Erythroblast (primary cell): Measurements from ENCODE around the gene TOP2B.

ENCODE experiments used
- DNase-seq, 2 experiments: peaks; one replicate each; lab custom pipeline; 2025; lab: John Stamatoyannopoulos, UW
- GATA1 ChIP-seq: IDR thresholded peaks from 2 replicates; pipeline ENCODE4 v1.6.1; 2011; ENCODE audit warnings: low read depth, mild to moderate bottlenecking, control low read depth, low read length, moderate library complexity
- POLR2A ChIP-seq: IDR thresholded peaks from 2 replicates; pipeline ENCODE4 v1.6.1; 2011; ENCODE audit warnings: mild to moderate bottlenecking, low read length

TOP2B gene

DNA sequence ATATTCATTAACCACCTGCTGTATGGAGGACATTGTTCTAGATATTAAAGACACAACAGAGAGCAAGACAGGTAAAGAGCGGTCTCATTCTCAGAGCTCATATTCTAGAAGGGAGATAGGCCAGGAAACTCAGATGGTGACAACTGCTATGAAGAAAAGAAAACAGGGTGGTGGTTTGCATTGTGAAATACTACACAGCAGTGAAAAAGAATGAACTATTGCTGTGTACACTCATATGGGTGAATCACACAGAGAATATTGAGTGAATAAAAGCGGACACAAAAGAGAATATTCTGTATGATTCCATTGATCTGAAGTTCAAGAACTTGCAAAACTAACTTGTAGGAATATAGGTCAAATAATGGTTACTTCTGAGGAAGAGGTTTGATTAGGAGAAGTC lies 76.7 kb downstream of the TOP2B start:
- no peak for TF ChIP-seq GATA1
- TF ChIP-seq POLR2A, result no peak
- DNase-seq, result no peak

DNA sequence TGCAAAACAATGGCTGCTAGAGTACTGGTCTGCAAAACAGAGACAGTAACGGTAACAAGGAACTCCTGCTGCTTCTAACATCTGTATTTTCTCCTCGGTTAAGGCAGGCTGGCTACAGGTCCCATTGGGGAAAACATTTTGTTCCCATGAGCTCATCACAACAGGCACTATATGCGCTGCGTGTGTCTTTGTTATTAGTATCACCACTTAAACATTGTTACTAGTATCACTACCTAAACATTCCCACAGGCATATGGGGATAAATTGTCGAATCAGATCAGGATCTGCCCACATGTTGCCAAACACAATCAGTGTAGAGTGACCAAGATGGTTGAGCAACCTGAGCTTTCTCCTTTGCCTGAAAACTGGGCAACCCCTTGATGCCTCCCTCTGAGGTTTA lies 77.2 kb downstream of the TOP2B start:
- no peak for DNase-seq
- TF ChIP-seq POLR2A (no peak), GATA1 (no peak)

DNA sequence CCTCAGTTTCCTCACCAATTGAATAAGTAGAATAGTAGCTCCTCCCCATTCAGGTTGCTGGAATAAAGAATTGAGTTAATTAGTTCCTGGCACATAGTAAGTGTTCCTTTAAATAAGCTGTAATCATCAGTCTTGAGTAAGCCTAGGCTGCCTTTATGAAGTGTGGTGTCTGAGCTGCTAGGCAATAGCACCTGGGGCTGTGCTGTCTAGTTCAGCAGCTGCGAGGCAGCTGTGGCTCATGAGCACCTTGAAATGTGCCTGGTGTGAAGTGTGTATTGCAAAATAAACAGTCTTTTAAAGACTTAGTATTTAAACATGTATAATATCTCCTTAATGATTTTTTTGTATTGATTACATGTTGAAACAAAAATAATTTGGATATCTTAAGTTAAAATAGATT lies 77.6 kb downstream of the TOP2B start:
- TF ChIP-seq GATA1, result no peak
- TF ChIP-seq POLR2A, result no peak
- no peak for DNase-seq

DNA sequence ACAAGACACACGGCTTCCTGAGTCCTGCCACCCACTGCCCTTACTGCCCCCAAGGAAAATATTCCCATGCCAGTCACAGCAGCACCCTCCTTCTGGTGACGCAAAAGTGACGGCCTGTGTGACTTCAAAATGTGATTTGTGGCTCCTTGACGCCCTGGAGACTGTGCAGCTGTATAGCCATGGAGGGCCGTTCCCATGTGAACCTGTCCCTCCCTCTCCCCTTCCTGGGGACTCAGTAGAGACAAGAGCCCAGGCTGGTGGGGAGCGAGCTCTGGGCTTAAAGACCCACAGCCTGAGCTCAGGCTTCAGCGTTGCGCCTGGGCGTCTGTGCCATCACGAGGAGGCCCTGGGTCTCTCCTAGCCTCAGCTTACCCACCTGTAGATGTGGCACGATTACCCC lies 78.2 kb downstream of the TOP2B start:
- no peak for DNase-seq
- TF ChIP-seq GATA1 (no peak), POLR2A (no peak)

DNA sequence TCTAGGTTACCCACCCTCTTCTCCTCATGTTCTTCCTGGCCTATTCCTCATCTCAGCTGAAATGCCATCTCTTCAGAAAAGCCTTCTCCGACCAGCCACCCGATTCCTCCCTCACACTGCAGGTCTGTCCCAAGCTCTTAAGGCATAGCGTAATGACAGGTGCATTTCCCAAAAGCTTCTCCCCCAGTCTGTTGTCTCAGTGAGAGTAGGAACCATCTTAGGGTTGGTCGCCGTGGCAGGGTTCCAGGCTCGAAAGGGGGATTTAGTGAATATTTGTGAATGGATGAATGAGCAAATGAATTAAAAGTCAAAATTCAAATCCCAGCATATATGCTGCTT lies 78.6 kb downstream of the TOP2B start:
- TF ChIP-seq GATA1, result no peak
- no peak for TF ChIP-seq POLR2A
- no peak for DNase-seq

DNA sequence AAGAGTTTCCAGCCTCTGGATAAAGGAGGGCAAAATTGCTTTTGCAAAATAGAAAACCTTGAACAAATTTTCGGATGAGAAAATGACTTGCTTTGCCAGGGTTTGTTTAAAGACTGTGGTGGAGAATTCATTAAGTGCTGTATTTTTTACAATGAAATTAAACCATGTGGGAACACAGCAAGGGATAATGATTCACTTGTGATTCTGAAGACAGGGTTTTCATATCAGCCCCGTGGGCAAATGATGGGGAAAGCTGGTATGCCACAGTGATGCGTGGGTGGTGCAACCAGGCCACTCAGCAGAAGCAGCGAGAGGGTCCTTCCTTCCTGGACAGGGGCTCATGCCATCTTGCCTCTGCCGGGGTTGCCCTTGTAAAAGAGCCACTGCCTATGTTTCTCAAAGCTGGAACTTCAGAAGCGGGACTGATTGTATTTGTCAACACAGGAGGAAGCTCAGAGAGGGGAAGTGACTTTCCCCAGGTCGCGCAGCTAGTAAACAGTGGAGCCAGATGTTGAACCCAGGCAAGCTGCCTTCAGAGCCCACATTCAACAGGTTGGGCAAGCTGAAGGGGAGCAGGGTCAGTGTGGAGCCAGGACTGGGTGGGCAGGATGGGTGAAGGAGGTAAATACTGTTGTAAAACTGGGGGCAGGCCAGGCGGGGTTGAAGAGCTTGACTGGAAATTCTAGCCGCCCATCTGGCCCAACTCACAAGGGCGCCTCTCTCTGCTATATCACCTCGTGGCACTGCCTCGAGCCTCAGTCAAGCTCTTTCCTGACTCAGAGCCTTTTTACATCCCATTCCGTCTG lies 79.1 kb downstream of the TOP2B start:
- TF ChIP-seq GATA1 (no peak), POLR2A (no peak)
- no peak for DNase-seq

DNA sequence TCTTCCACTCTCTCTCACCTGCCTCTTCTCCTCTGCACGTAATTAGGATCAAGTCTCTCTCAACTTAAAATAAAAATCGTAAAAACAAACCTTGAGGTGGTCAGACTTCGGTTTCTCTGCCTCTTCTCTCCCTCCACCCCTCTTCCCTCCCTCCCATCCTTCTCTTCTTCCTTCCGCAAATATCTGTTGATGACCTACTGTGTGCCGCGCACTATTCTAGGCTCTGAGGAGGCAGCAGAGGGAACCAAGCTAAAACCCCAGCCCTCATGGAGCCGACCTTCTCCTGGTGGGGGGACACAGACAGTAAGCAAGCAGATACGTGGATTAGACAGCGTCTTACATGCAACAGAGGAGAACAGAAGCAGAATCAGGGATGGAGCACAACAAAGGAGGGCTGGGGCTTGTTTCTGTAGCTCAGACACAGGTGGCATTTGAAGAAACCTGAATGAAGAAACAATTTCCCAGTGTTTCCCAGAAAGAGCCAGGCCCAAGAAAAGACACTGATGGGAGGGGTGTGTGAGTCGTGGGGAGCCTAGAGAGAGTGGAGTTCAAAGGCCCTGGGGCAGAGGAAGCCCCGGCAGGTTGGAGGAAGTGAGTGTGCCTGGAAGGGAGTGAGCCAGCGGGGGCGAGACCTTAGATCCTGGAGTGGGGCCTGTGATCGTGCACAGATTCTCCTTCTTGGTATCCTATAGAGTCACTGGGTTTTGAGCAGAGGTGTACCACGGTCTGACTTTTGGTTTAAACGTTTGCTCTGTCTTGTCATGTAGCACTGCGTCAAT lies 80.5 kb downstream of the TOP2B start:
- TF ChIP-seq GATA1 (no peak), POLR2A (no peak)
- no peak for DNase-seq

DNA sequence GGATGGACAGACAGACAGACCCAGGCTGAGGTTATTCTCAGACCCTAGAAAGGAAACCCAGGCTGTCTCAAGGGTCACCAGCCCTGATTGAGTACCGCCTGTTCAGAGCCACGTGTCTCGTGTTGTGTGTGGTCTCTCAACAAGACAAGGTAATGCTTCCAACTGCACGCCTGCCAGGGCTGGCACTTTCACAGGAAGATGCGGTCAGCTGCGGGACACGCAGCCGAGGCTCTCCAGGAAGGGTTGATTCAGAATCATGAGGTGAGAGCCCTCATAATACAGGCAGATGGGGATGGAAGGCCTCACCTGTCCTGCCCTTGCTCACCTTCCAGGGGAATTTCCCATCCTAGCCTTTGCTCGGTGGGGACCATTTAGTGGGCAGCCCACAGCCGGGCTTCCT lies 81.4 kb downstream of the TOP2B start:
- DNase-seq, result no peak
- no peak for TF ChIP-seq GATA1
- TF ChIP-seq POLR2A, result no peak

DNA sequence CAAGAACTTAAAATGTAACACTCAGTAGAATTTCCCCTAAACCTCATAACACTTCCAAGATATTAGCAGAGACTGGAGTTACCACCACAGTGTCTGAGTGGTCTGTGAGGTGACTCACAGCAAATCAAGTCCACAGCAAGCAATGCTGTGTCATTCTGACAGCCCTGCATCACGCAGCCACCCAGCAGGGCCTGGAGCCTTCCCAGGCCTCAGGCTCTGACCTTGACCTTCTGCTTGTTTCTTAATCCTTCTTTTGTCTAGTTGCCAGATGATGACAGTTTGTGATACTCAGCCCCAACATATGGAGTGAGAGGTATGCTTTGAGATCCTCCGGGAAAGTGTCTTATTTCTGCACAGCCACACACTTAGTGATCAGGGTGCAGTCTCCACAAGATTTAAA lies 82.5 kb downstream of the TOP2B start:
- peak; percentile 58 to 73 for DNase-seq
- TF ChIP-seq POLR2A, result no peak
- no peak for TF ChIP-seq GATA1

DNA sequence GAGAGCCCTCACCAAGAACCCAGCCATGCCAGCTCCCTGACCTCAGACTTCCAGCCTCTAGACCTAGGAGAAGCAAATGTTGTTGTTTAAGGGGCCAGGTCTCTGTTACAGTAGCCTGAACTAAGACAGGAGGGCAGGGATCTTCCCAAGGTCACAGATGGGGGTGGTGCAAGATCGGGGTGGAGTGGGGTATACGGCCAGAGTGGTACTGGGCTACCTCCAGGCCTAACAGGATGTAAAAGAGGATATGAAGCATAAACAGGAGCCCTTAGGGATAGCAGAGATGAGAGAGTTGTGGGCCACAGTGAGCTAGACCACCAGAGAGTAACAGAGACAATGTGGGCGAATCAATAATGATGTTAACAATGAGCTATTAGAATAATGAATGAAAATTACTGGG lies 82.9 kb downstream of the TOP2B start:
- TF ChIP-seq POLR2A (no peak), GATA1 (no peak)
- peak in 1 of 2 experiments; percentile 25 for DNase-seq

DNA sequence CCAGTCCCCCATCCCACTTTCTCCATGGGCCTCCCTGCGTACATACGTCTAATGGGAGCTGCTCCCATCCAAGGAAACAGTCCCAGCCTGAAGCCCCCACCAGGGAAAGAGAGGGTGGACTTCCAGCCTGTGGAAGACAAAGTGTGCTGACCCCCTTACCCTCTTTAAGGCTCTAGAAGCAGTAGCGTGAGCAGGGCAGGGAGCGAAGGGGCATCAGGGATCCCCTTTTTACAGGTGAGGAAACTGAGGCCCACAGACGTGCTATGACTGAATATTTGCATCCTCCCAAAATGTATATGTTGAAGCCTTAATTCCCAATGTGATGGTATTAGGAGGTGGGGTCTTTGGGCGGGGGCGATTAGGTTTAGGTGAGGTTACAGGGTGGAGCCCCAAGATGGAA lies 83.4 kb downstream of the TOP2B start:
- TF ChIP-seq POLR2A (no peak), GATA1 (no peak)

DNA sequence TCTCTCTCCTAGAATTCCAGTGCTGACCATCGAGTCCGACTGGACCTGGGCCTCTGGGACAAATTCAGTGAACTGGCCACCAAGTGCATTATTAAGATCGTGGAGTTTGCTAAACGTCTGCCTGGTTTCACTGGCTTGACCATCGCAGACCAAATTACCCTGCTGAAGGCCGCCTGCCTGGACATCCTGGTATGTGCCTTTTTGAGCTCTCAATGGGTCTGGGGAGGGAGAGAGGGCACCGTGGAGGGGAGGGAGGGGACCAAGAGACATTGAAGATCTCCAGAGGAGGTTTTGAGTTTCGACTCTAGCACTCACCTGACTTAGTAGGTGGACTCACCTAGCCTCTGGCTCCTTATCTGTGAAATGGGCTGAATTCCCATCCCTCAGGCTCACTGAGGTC lies 84.2 kb downstream of the TOP2B start:
- TF ChIP-seq POLR2A, result no peak
- no peak for DNase-seq

More for the DNA sequence above, 83.4 kb downstream of the TOP2B start:
- no peak for DNase-seq

DNA sequence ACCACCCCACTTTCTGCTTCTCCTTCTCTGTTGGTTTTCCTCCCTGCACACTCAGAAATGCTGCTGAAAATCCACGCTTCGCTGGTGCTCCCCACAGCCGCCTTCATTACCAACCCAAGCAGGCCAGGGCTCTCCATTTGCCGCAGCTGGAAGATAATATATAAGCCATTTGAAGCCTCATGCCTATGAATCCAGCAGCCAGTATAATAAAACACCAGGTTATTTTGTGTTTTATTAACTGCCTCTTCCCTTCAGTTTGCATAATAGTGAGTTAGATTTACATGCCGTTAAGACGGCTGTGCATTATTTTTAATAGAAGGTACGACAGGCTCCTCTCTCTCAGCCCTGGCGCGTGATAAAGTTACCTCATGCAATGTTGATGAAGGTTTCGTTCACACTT lies 86.6 kb downstream of the TOP2B start:
- no peak for DNase-seq
- TF ChIP-seq POLR2A, result no peak
- no peak for TF ChIP-seq GATA1

DNA sequence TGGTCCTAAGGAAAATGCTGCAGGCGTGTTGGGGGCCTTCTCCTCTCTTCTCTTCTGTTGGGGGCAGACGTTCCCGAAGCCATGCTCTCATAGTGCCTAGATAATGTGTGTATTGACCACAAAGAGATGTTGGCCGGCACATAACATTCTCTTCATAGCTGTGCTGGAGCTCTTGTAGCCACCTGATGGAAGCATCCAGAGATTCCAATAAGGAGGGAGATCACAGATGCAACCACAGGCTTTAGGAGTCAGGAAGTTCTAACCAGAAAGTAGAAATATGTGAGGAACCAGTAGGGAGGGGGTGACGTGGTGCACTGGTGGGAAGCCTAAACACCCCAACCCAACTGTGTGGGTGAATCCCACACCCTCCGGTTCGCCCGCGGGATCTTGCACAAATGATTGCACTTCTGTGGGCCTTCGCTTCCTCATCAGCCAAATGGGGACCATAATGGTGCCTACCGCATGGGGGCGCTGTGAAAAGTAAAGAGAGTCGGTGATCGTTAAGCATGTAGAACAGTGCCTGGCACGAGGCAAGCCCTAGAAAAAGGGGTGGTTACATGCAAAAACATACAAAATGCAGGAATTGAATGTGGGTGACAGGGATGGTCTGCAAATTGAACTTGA lies 87.8 kb downstream of the TOP2B start:
- DNase-seq, result peak in 1 of 2 experiments; percentile 33
- TF ChIP-seq POLR2A, result no peak
- no peak for TF ChIP-seq GATA1
